Eye (tissue), 1 donor: ENCODE results near the gene SLC2A13.

Source experiments
- DNase-seq: peaks from one replicate; pipeline ENCODE4 v3.0.0-alpha.2; 2015

The SLC2A13 gene

GRCh38 chr12:39712334-39712733, 393.5 kb downstream of the SLC2A13 start:
- no peak for DNase-seq
